ENCODE measurements around the gene TMEM132E.

Gene TMEM132E

DNA sequence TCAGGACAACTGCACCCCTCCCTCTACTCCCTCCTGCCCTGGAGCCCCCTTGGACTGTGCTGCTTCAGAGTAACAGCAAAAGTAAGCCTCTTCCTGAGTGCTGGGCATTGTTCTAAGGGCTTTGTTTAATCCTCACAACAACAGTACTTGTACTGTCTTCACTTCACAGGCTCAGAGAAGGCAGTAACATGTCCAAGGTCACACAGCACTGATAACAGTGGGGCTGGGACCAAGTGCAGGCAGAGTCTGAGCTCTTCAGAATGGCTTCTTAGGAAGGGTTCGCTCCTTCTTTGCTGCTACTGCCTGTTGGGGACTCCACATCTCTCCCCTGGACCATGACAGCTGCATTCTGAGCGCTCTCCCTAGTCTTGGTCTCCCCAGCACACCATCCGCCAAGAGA lies 24.6 kb downstream of the TMEM132E start:
- Histone ChIP-seq H3K36me3 (ENCODE audit: control insufficient read depth in 2 of 2, insufficient read depth in 2 of 2, low read length in 2 of 2) (no peaks in the 10 kb centered on the region), H3K4me3 (ENCODE audit: low read length in 2 of 2) (no peak overlapping the region), H3K27me3 (ENCODE audit: control insufficient read depth in 1 of 2, insufficient read depth in 2 of 2, low read length in 2 of 2) (peaks cover 10 to 23% of the 10 kb centered on the region in 2 donors), H3K4me1 (ENCODE audit: control insufficient read depth, insufficient read depth, low read length) (no peaks in the 10 kb centered on the region), H3K9me3 (ENCODE audit: control insufficient read depth in 2 of 2, low read length in 2 of 2) (no peaks in the 10 kb centered on the region), H3K27ac (ENCODE audit: low read length) (no peak overlapping the region), H3K9ac (ENCODE audit: low read length in 2 of 2) (no peak overlapping the region)

DNA sequence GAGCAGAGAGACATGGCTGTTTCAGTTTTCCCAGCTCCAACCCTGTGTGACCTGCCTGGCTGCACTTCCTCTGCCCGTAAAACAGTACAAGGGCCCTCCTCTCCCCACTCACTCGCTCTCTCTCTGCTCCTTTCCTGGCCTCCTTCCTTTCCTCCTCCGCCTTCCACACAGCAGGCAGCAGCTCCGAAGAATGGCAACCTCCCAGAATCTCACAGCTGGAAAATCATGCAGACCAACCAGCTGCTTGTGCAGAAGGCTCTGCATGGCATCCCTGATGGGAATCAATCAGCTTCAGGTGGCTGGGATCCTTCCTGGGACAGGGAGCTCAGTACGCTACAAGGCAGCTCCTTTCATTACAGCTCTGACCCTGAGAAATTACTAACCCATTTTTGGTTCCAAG lies 27.4 kb downstream of the TMEM132E start:
- H3K9ac ChIP-seq (ENCODE audit: low read length in 2 of 2): no peak overlapping the region
- H3K4me1 ChIP-seq (ENCODE audit: control insufficient read depth, insufficient read depth, low read length): no peaks in the 10 kb centered on the region
- no peak overlapping the region for H3K4me3 ChIP-seq (ENCODE audit: low read length in 2 of 2)
- no peaks in the 10 kb centered on the region for H3K36me3 ChIP-seq (ENCODE audit: control insufficient read depth in 2 of 2, insufficient read depth in 2 of 2, low read length in 2 of 2)
- peaks cover 16 to 33% of the 10 kb centered on the region in 2 donors for H3K27me3 ChIP-seq (ENCODE audit: control insufficient read depth in 1 of 2, insufficient read depth in 2 of 2, low read length in 2 of 2)
- no peaks in the 10 kb centered on the region for H3K9me3 ChIP-seq (ENCODE audit: control insufficient read depth in 2 of 2, low read length in 2 of 2)
- no peak overlapping the region for H3K27ac ChIP-seq (ENCODE audit: low read length)

DNA sequence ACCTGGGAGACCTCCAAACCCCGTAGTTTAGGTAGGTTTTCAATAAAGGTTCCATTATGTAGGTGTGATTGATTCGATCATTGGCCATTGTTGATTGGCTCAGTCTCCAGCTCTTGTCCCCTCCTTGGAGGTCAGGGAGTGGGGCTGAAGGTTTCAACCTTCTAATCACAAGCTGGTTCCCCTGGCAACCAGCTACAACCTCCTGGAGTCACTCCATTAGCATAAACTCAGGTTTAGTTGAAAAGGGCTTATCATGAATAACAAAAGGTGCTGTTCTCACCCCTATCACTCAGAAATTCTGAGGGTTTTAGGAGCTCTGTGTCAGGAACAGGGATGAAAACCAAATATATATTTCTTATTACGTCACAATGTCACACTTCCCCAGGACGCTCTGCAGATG lies 28.5 kb downstream of the TMEM132E start:
- H3K4me3 ChIP-seq (ENCODE audit: low read length in 2 of 2): no peak overlapping the region
- H3K9ac ChIP-seq (ENCODE audit: low read length in 2 of 2): no peak overlapping the region
- H3K27ac ChIP-seq (ENCODE audit: low read length): no peak overlapping the region
- H3K36me3 ChIP-seq (ENCODE audit: control insufficient read depth in 2 of 2, insufficient read depth in 2 of 2, low read length in 2 of 2): no peaks in the 10 kb centered on the region
- peaks cover 23 to 40% of the 10 kb centered on the region in 2 donors for H3K27me3 ChIP-seq (ENCODE audit: control insufficient read depth in 1 of 2, insufficient read depth in 2 of 2, low read length in 2 of 2)
- H3K4me1 ChIP-seq (ENCODE audit: control insufficient read depth, insufficient read depth, low read length): peaks cover 2% of the 10 kb centered on the region
- H3K9me3 ChIP-seq (ENCODE audit: control insufficient read depth in 2 of 2, low read length in 2 of 2): no peaks in the 10 kb centered on the region

DNA sequence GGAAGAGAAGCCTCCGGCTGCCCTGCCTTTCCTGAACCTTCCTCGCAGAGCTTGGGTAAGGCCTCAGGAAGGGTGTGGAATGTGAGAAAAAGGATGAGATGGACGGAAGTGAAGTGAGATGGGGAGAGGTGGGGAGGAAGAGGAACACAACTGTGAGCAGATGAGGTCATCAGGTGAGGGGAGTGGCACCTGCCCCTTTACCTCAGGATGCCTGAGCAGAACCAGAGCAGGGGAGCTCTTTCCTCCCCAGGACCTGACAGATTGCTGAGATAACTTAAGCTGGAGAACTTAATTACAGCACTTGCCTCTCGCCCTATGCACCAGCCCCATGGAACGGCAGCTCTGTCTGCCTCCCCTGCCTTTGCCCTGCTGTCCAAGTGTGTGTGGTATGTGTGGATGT lies 29.8 kb downstream of the TMEM132E start:
- Histone ChIP-seq H3K9me3 (ENCODE audit: control insufficient read depth in 2 of 2, low read length in 2 of 2) (no peaks in the 10 kb centered on the region), H3K27ac (ENCODE audit: low read length) (no peak overlapping the region), H3K4me1 (ENCODE audit: control insufficient read depth, insufficient read depth, low read length) (peaks cover 2% of the 10 kb centered on the region), H3K4me3 (ENCODE audit: low read length in 2 of 2) (no peak overlapping the region), H3K36me3 (ENCODE audit: control insufficient read depth in 2 of 2, insufficient read depth in 2 of 2, low read length in 2 of 2) (no peaks in the 10 kb centered on the region), H3K9ac (ENCODE audit: low read length in 2 of 2) (no peak overlapping the region), H3K27me3 (ENCODE audit: control insufficient read depth in 1 of 2, insufficient read depth in 2 of 2, low read length in 2 of 2) (peaks cover 23 to 38% of the 10 kb centered on the region in 2 donors)

DNA sequence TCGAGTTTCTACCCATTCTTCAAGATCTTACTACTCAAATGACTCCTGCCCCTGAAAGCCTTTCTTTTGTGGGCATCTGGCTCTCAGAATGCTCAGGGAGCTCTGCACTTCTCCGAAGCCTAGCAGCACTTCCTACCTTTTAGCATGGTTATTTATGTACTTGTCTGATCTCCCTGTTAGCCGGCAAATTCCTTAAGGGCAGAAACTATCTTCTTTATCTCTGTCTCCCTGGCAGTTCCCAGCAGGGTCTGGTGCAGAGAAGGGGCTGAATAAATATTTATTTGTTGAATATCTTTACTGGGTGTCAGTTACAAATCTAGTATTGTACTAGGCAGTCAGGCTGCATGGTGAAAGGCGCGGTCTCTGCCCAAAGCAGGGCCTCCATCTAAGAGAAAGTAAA lies 30.7 kb downstream of the TMEM132E start:
- no peaks in the 10 kb centered on the region for H3K36me3 ChIP-seq (ENCODE audit: control insufficient read depth in 2 of 2, insufficient read depth in 2 of 2, low read length in 2 of 2)
- H3K4me3 ChIP-seq (ENCODE audit: low read length in 2 of 2): no peak overlapping the region
- no peak overlapping the region for H3K27ac ChIP-seq (ENCODE audit: low read length)
- no peaks in the 10 kb centered on the region for H3K9me3 ChIP-seq (ENCODE audit: control insufficient read depth in 2 of 2, low read length in 2 of 2)
- H3K9ac ChIP-seq (ENCODE audit: low read length in 2 of 2): no peak overlapping the region
- H3K4me1 ChIP-seq (ENCODE audit: control insufficient read depth, insufficient read depth, low read length): peaks cover 2% of the 10 kb centered on the region
- peaks cover 25 to 43% of the 10 kb centered on the region in 2 donors for H3K27me3 ChIP-seq (ENCODE audit: control insufficient read depth in 1 of 2, insufficient read depth in 2 of 2, low read length in 2 of 2)

DNA sequence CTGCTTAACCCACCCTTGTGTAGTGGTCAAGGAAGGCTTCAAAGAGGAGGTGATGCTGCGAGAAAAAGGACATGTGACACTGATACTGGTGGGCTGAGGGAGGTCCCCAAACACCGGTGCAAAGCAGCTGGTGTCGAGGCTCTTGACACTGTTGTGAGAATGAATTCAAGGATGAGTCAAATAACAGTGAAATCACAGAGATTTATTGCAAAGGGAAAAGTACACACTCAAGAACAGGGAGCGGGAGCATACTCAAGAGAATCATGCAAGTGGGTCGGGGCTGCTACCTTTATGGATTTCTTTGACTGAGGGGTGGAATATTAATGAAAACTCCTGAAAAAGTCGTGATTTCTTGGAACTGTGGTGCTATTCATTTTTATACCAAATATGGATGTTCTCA lies 31.1 kb downstream of the TMEM132E start:
- no peaks in the 10 kb centered on the region for H3K9me3 ChIP-seq (ENCODE audit: control insufficient read depth in 2 of 2, low read length in 2 of 2)
- no peaks in the 10 kb centered on the region for H3K36me3 ChIP-seq (ENCODE audit: control insufficient read depth in 2 of 2, insufficient read depth in 2 of 2, low read length in 2 of 2)
- no peak overlapping the region for H3K4me3 ChIP-seq (ENCODE audit: low read length in 2 of 2)
- no peak overlapping the region for H3K27ac ChIP-seq (ENCODE audit: low read length)
- no peak overlapping the region for H3K9ac ChIP-seq (ENCODE audit: low read length in 2 of 2)
- peaks cover 2% of the 10 kb centered on the region for H3K4me1 ChIP-seq (ENCODE audit: control insufficient read depth, insufficient read depth, low read length)
- H3K27me3 ChIP-seq (ENCODE audit: control insufficient read depth in 1 of 2, insufficient read depth in 2 of 2, low read length in 2 of 2): peaks cover 25 to 43% of the 10 kb centered on the region in 2 donors

DNA sequence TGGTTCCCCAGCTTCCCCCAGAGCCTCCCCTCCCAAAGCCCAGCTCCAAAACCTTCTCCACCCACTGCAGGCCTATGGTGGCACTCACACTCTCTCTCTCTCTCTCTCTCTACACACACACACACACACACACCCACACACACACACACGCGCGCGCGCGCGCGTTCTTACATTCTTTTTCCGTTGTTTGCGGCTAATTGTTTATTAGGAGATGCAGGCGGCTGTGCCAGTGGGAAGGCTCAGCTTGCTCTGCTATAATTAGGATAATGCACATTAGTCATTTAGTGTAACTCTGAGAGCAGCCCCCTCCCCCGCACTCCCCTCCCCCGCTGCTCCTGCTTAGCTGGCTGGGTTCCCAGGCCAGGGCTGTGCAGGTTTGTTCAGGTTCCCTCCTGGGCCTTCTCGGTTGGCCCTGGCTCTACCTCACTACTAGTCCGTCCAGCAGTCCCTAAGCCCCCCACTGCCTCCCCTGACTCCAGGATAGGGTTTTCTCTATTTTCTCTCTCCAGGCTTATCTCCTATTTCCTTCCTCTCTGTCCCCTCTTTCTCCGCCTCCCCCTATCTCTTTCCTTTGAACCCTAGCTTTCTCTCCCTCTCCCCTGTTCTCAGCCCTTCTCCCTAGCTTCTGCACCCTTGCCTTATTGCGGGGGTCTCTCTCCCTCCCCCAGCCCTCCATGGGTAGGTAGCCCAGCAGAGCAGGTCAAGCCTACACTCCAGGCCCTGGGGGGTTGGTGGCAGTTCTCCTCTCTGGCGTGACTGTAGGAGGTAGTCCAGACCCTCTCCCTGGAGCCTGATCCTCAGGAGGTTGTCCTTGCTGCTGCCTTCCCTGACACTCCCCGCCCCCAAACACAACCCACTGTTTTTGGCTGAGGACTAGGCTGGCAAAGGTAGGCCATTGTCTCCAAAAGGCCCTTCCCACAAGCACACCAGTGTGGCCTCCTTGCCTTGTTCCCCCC lies 34.0 kb downstream of the TMEM132E start:
- H3K9me3 ChIP-seq (ENCODE audit: control insufficient read depth in 2 of 2, low read length in 2 of 2): no peaks in the 10 kb centered on the region
- peaks cover 2% of the 10 kb centered on the region for H3K4me1 ChIP-seq (ENCODE audit: control insufficient read depth, insufficient read depth, low read length)
- H3K4me3 ChIP-seq (ENCODE audit: low read length in 2 of 2): no peak overlapping the region
- H3K27me3 ChIP-seq (ENCODE audit: control insufficient read depth in 1 of 2, insufficient read depth in 2 of 2, low read length in 2 of 2): peaks cover 28 to 43% of the 10 kb centered on the region in 2 donors
- no peaks in the 10 kb centered on the region for H3K36me3 ChIP-seq (ENCODE audit: control insufficient read depth in 2 of 2, insufficient read depth in 2 of 2, low read length in 2 of 2)
- no peak overlapping the region for H3K9ac ChIP-seq (ENCODE audit: low read length in 2 of 2)
- no peak overlapping the region for H3K27ac ChIP-seq (ENCODE audit: low read length)

DNA sequence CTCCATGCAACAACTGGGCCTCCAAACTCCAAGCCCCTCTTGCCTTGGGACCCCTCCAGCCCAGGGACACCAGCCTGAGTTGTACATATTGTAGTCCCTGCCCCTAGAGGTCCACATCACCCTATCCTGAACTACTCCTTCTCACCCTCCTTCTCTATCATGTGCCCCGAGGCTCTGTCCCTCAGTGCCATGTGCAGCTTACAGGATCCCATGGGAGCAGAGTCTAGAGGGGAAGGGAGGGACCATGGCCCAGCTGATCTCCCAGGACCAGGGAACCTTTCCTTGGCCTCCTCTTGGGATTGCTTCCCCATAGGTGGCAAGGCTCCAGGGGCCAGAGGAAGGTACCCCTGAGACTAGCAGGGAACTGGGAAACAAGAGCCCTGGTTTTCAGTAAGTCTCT lies 35.3 kb downstream of the TMEM132E start:
- no peaks in the 10 kb centered on the region for H3K36me3 ChIP-seq (ENCODE audit: control insufficient read depth in 2 of 2, insufficient read depth in 2 of 2, low read length in 2 of 2)
- peaks cover 2% of the 10 kb centered on the region for H3K4me1 ChIP-seq (ENCODE audit: control insufficient read depth, insufficient read depth, low read length)
- H3K9me3 ChIP-seq (ENCODE audit: control insufficient read depth in 2 of 2, low read length in 2 of 2): no peaks in the 10 kb centered on the region
- H3K27ac ChIP-seq (ENCODE audit: low read length): no peak overlapping the region
- no peak overlapping the region for H3K4me3 ChIP-seq (ENCODE audit: low read length in 2 of 2)
- peaks cover 19 to 36% of the 10 kb centered on the region in 2 donors for H3K27me3 ChIP-seq (ENCODE audit: control insufficient read depth in 1 of 2, insufficient read depth in 2 of 2, low read length in 2 of 2)
- H3K9ac ChIP-seq (ENCODE audit: low read length in 2 of 2): no peak overlapping the region

DNA sequence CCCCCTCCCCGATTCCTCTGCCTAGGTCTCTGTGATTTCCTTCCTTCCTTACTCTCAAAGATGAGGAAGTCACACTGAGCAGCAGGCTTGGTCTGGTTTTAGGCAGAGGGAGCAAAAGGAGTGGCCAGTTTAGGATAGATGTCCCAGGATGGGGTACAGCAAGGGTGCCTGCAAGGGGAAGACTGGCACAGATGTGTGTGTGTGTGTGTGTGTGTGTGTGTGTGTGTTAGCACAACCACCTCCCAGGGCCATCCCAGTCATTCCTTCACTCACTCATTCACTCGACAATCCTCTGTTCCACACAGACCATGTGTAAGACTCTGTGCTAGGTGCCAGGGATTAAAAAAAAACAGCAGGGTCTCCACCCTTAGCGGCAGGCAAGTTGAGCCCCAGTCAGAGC lies 35.9 kb downstream of the TMEM132E start:
- H3K27me3 ChIP-seq (ENCODE audit: control insufficient read depth in 1 of 2, insufficient read depth in 2 of 2, low read length in 2 of 2): peaks cover 19 to 35% of the 10 kb centered on the region in 2 donors
- peaks cover 2% of the 10 kb centered on the region for H3K4me1 ChIP-seq (ENCODE audit: control insufficient read depth, insufficient read depth, low read length)
- no peak overlapping the region for H3K9ac ChIP-seq (ENCODE audit: low read length in 2 of 2)
- H3K27ac ChIP-seq (ENCODE audit: low read length): no peak overlapping the region
- H3K9me3 ChIP-seq (ENCODE audit: control insufficient read depth in 2 of 2, low read length in 2 of 2): no peaks in the 10 kb centered on the region
- no peaks in the 10 kb centered on the region for H3K36me3 ChIP-seq (ENCODE audit: control insufficient read depth in 2 of 2, insufficient read depth in 2 of 2, low read length in 2 of 2)
- no peak overlapping the region for H3K4me3 ChIP-seq (ENCODE audit: low read length in 2 of 2)

DNA sequence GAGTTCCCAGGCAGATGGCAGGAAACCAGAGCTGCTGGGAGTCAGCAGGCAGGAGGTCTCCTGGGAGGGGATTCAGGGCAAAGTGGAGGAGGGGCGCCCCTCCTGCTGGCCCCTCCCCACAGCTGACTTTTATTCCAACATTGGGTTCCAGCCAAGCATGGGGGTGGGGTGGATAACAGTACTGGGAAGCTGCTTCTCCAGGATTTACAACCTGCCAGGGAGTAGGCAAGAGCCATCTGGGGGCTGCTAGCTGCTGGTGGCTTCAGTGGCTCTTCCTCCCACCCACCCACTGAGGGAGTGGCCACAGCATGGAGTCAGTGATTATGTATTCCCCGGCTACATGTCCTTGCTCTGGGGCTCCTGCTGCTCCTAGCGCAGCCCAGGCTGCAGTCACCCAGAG lies 36.8 kb downstream of the TMEM132E start:
- Histone ChIP-seq H3K9me3 (ENCODE audit: control insufficient read depth in 2 of 2, low read length in 2 of 2) (no peaks in the 10 kb centered on the region), H3K27me3 (ENCODE audit: control insufficient read depth in 1 of 2, insufficient read depth in 2 of 2, low read length in 2 of 2) (peaks cover 17 to 32% of the 10 kb centered on the region in 2 donors), H3K36me3 (ENCODE audit: control insufficient read depth in 2 of 2, insufficient read depth in 2 of 2, low read length in 2 of 2) (no peaks in the 10 kb centered on the region), H3K4me3 (ENCODE audit: low read length in 2 of 2) (no peak overlapping the region), H3K27ac (ENCODE audit: low read length) (no peak overlapping the region), H3K4me1 (ENCODE audit: control insufficient read depth, insufficient read depth, low read length) (peaks cover 2% of the 10 kb centered on the region), H3K9ac (ENCODE audit: low read length in 2 of 2) (no peak overlapping the region)

DNA sequence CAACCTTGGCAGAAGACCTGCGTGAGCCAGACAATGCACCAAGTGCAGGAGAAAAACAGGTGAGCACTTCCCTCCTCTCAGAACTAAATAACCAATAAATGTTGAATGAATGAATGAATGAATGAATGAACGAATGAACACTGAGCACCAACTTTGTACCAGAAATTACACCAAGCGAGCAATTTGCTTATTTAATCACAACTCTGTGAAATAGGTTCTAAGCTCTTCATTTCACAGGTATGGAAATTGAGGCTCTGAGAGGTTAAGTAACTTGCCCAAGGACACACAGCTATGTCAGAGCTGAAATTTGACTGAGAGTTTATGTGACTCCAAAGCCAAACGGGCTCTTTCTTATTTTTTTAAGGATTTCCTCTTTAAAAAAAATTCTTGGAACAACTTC lies 38.0 kb downstream of the TMEM132E start:
- H3K27me3 ChIP-seq (ENCODE audit: control insufficient read depth in 1 of 2, insufficient read depth in 2 of 2, low read length in 2 of 2): peaks cover 11 to 28% of the 10 kb centered on the region in 2 donors
- H3K4me1 ChIP-seq (ENCODE audit: control insufficient read depth, insufficient read depth, low read length): peaks cover 2% of the 10 kb centered on the region
- H3K9me3 ChIP-seq (ENCODE audit: control insufficient read depth in 2 of 2, low read length in 2 of 2): no peaks in the 10 kb centered on the region
- no peak overlapping the region for H3K9ac ChIP-seq (ENCODE audit: low read length in 2 of 2)
- no peak overlapping the region for H3K4me3 ChIP-seq (ENCODE audit: low read length in 2 of 2)
- H3K27ac ChIP-seq (ENCODE audit: low read length): no peak overlapping the region
- no peaks in the 10 kb centered on the region for H3K36me3 ChIP-seq (ENCODE audit: control insufficient read depth in 2 of 2, insufficient read depth in 2 of 2, low read length in 2 of 2)

All from stomach smooth muscle (tissue), 2 donors.